GM10847 (cell line): ENCODE data around the gene COL28A1.

Experiments used
- POLR2A ChIP-seq: IDR thresholded peaks from 2 replicates; pipeline ENCODE4 v1.6.1; 2011; ENCODE audit not compliant: insufficient read length; ENCODE audit errors: extremely low read depth

COL28A1 gene

DNA sequence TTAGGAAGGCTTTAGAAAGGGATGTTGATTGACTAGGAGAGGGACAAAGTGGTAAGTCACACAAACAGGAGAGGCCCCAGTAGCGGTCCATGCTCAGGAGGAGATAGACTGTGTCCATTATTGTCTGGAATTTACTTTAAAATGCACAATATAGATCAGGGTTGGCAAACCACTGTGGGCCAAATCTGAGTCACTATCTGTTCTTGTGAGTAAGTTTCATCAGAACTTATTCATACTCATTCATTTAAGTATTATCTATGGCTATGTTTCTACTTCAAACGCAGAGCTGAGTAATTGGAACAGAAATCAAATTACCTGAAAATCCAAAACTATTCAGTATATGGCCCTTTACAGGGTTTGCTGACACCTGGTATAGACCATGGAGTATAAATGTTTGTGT, 166.5 kb downstream of the COL28A1 start:
- TF ChIP-seq POLR2A: no peak

GRCh38 chr7:7354674-7355073, 181.0 kb downstream of the COL28A1 start:
- no peak for TF ChIP-seq POLR2A

GRCh38 chr7:7352845-7353244, 182.8 kb downstream of the COL28A1 start:
- TF ChIP-seq POLR2A: no peak

DNA sequence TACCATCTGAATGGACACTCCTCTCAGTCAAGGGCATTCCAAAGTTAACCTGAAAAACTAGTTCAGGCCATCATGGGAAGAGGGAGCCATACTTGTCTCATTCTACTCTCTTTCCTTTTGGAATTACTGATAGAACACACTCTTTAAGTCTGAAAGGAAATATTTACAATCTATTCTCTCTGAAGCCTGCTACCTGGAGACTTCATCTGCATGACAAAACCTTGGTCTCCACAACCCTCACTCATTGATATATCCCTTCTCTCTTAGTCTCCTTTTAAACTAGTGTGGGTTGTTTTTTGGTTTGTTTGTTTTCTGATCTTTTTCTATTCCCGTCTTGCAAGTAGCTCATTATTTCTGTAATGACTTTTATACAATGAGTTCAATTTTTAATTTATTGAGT, 183.8 kb downstream of the COL28A1 start:
- no peak for TF ChIP-seq POLR2A

GRCh38 chr7:7351156-7351555, 184.5 kb downstream of the COL28A1 start:
- no peak for TF ChIP-seq POLR2A

GRCh38 chr7:7349156-7349555, 186.5 kb downstream of the COL28A1 start:
- TF ChIP-seq POLR2A: no peak

DNA sequence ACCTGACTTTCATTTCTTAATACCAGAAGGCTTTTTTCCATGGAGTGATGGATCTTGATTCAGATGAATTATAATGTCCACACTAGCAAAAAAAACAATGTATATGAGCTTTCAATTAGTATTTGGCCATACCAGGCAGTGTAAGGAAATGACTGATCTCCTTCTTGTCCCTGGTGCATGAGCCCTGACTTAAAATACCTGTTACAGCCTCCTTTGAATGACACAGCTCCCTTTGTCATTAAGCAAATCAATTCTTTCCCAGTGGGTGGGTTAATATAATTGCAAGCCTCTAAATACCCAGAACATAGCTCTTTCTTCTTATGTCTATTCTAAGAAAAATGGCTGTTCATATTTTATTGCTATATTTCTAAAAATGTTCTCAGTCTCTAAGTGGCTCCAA, 188.6 kb downstream of the COL28A1 start:
- no peak for TF ChIP-seq POLR2A

DNA sequence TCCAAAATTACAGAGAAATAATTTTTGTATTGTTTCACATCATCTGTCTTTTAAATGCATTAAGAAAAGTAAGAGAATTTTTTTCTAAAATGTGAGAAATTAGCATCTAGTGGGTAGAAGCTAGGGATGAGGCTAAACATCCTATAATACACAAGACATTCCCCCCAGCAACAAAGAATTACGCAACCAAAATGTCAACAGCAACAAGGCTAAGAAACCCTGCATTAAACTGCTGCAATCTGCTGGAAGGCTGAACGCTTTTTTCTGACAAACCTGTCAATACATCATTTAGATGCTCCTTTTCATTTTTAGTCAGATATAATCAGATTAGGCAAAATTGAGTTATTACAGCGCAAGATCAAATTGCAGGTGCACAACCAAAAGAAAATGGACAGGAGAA, 191.1 kb downstream of the COL28A1 start:
- TF ChIP-seq POLR2A: no peak

GRCh38 chr7:7335909-7336308, 199.8 kb downstream of the COL28A1 start:
- no peak for TF ChIP-seq POLR2A

DNA sequence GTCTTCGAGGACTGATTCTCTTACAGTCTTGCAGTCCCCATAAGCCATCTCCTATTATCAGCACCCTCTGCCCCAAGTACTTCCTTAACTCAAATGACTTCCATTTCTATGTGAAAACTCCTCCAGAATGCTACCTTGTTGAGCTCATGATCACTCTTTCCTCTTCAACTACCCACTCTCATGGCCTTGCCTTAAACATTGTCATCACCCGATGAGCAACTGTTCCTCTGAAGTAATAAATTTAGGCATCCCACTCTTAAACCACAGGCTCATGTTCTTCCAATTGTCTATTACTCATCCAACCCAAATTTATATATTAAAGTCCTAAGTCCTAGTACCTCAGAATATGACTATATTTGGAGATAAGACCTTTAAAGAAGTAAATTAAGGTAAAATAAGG, 200.5 kb downstream of the COL28A1 start:
- no peak for TF ChIP-seq POLR2A

- TF ChIP-seq POLR2A: no peak
These were observed 202.1 kb downstream of the COL28A1 start for GRCh38 chr7:7333610-7334009.

DNA sequence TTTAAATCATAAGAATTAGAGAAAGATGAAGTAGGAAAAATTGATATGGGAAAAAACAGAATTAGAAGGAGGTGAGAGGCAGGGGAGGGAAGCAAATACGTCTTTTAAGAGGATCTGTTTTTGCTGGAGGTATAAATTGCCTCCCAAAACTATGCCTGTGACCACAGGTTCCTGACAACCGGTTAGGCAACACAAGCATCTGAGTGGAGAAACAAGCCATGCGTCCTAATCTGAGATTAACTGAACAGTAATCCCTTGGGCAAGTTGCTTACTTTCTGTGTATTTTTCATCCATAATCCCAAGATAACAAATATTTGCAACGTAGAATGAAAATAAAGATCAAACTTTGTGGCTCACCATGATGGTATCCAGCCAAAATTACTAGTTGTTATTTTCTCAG, 204.2 kb downstream of the COL28A1 start:
- TF ChIP-seq POLR2A: no peak

DNA sequence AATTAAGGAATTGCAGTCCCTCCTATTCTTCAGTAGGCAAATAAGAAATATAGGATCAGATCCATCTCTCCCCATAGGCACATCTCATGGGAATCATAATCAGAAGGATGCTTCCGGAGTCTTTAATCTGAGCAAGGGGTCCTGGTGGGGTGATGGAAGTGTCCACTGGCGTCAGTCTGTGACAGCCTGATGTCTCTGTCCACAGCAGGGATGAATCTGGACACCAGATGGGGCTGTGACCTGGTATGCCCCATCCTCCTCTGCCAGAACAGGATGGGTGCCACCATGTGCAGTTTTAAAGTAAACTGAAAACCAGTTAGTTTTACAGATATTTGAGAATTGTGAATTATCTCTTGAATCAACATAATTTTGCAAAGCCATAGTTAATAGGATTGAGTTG, 204.7 kb downstream of the COL28A1 start:
- no peak for TF ChIP-seq POLR2A

DNA sequence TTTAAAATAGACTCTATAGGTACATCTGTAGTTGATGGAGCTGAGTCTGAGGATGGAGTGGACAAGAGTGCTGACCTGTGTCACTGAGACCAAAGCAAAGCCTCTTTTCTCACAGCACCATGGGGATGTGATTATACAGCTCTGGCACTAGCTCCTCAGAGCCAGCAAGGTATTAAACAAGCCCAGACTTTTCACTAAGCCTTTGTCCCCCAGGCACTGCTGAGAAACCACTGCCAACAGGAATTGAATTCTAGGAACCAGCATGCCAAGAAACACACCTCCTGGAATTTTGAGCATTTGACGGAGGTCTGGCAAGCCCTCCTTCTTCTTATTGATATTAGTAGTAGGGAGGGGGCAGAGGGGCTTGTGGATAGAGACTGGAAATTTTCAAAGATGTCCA, 206.3 kb downstream of the COL28A1 start:
- no peak for TF ChIP-seq POLR2A

GRCh38 chr7:7327423-7327822, 208.2 kb downstream of the COL28A1 start:
- no peak for TF ChIP-seq POLR2A

DNA sequence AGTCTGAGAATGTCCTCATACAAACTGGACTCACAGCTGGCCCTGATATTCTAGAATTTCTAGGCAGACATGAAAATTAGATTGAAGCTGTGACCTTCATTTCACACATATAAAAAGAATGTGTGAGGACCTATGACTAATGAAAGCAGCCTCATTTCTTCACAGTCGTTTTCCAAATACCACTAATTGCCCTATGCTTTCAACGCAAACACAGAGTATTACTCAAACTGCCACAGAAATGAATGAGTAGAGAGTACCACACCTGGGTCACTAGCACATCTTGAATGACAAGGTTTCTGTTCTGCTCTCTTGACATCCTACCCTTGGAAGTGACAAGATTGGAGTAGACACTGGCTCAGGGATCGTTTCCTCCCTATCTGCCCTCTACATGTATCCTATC, 211.0 kb downstream of the COL28A1 start:
- TF ChIP-seq POLR2A: no peak

- no peak for TF ChIP-seq POLR2A
These were observed 211.8 kb downstream of the COL28A1 start for GRCh38 chr7:7323921-7324320.

DNA sequence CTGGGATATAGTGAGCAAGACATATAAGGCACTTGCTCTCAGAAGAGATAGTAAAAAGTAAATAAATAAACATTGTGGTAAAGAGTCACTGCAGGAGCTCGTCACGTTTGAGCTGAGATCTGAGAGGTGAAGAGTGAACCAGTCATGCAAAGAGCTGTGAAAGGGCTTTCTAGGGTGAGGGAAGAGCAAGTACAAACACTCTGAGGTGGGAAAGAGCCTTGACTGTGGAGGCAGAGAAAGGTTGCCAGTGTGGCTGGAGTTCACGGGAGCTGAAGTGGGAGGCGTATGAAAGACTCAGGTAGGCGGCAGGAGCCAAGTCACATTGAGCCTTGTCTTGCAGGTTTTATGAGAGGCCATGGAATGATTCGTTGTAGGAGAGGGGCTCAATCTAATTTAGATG, 212.3 kb downstream of the COL28A1 start:
- TF ChIP-seq POLR2A: no peak

DNA sequence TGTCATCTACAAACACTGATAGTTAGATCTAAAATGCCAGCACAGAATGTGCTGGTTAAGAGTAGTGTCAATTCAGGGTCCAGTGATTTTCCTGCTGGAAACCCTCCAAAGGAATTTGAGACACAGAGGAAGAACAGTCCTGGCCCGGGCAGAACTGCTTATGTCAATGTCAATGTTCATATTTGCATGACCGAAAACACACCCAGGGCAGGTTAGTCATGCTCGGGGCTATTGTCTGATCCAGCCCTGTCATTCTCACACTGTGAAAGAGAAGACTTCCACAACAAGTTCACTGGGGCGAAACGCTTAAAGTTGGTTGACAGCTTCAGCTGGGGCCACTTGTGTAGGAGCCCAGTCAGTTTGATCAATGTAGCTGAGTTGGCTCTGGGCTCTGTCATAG, 214.0 kb downstream of the COL28A1 start:
- no peak for TF ChIP-seq POLR2A

- TF ChIP-seq POLR2A: no peak
These were observed 217.1 kb downstream of the COL28A1 start for GRCh38 chr7:7318601-7319000.
